Keratinocyte (primary cell): Measurements from ENCODE around the gene CNNM4. TPM values are rescaled to one million over a fixed set of nuclear protein-coding genes. Genes with fewer than 3 reads are reported as not detected.

Experiments
- DNase-seq: peaks from one replicate; pipeline ENCODE4 v3.0.0-alpha.2; 2011; ENCODE audit warnings: low read depth, missing footprints, low spot score
- FAIRE-seq: peaks from 2 replicates; lab custom pipeline; 2011; peaks lifted over from hg19 to GRCh38; lab: Jason Lieb, UNC
- H2AFZ ChIP-seq: 2 replicates; pipeline ENCODE4 v1.6.0; 2012; ENCODE audit warnings: low read length, control low read depth, inconsistent platforms; ENCODE audit not compliant: control insufficient read depth
- H3K27ac ChIP-seq: 2 replicates; pipeline ENCODE4 v1.5.1; 2011; ENCODE audit warnings: low read length; ENCODE audit not compliant: control insufficient read depth, insufficient read depth
- H3K27me3 ChIP-seq: 3 replicates; pipeline ENCODE4 v1.6.0; 2011; ENCODE audit warnings: low read length; ENCODE audit not compliant: control insufficient read depth, insufficient read depth; ENCODE audit errors: extremely low read depth
- H3K36me3 ChIP-seq, 2 experiments: 2 replicates in 1 of 2; 3 replicates in 1 of 2; pipeline ENCODE4 v1.5.1; 2011; ENCODE audit warnings: low read length in 2 of 2, mild to moderate bottlenecking in 1 of 2; ENCODE audit not compliant: control insufficient read depth in 2 of 2, insufficient read depth in 2 of 2; ENCODE audit errors: extremely low read depth in 1 of 2
- H3K4me1 ChIP-seq: 3 replicates; pipeline ENCODE4 v1.5.1; 2011; ENCODE audit warnings: low read length; ENCODE audit not compliant: control insufficient read depth, insufficient read depth; ENCODE audit errors: extremely low read depth
- H3K4me2 ChIP-seq: 3 replicates; pipeline ENCODE4 v1.6.0; 2011; ENCODE audit warnings: low read depth, low read length; ENCODE audit not compliant: control insufficient read depth, insufficient read depth; ENCODE audit errors: extremely low read depth
- H3K4me3 ChIP-seq, 3 experiments: fragments of 200-600 bp in 1 of 3; sonication (generic) in 1 of 3; 2 replicates in 2 of 3; 3 replicates in 1 of 3; pipeline ENCODE4 v1.5.1; 2011 to 2016; ENCODE audit warnings: low read length in 3 of 3, mild to moderate bottlenecking in 3 of 3, control low read depth in 2 of 3, inconsistent platforms in 1 of 3, low read depth in 1 of 3, mixed read lengths in 1 of 3, mixed run types in 1 of 3, moderate library complexity in 1 of 3; ENCODE audit not compliant: control insufficient read depth in 2 of 3, insufficient read depth in 2 of 3; ENCODE audit errors: extremely low read depth in 1 of 3
- H3K79me2 ChIP-seq: 2 replicates; pipeline ENCODE4 v1.6.0; 2012; ENCODE audit warnings: low read length; ENCODE audit not compliant: control insufficient read depth, insufficient read depth
- H3K9ac ChIP-seq: 3 replicates; pipeline ENCODE4 v1.6.0; 2011; ENCODE audit warnings: low read length; ENCODE audit not compliant: control insufficient read depth, insufficient read depth; ENCODE audit errors: extremely low read depth
- H3K9me1 ChIP-seq: 3 replicates; pipeline ENCODE4 v1.6.0; 2011; ENCODE audit warnings: low read length; ENCODE audit not compliant: control insufficient read depth, insufficient read depth; ENCODE audit errors: extremely low read depth
- H3K9me3 ChIP-seq: 2 replicates; pipeline ENCODE4 v1.5.1; 2012; ENCODE audit warnings: low read depth, low read length; ENCODE audit not compliant: control insufficient read depth
- H4K20me1 ChIP-seq: 3 replicates; pipeline ENCODE4 v1.6.0; 2011; ENCODE audit warnings: low read length; ENCODE audit not compliant: control insufficient read depth, insufficient read depth; ENCODE audit errors: extremely low read depth
- CTCF ChIP-seq, 3 experiments: IDR thresholded peaks in 1 of 3; conservative IDR thresholded peaks in 1 of 3; optimal IDR thresholded peaks in 1 of 3; 2 replicates in 2 of 3; 3 replicates in 1 of 3; pipeline versions ENCODE3 to v1.5.1; 2011; ENCODE audit warnings: low read length in 3 of 3, mild to moderate bottlenecking in 3 of 3, moderate library complexity in 2 of 3, control low read depth in 1 of 3, inconsistent platforms in 1 of 3; ENCODE audit not compliant: insufficient read depth in 2 of 3; ENCODE audit errors: extremely low read depth in 1 of 3
- EZH2 ChIP-seq: IDR thresholded peaks from one replicate; pipeline ENCODE4 v1.6.1; 2012; ENCODE audit warnings: inconsistent platforms, mild to moderate bottlenecking, low read length, moderate library complexity
- dilution Hi-C: fragments of 300-500 bp; cut with MboI; formaldehyde crosslinking; loops from one replicate; pipeline ENCODE4 v1.7.0; 2020; ENCODE audit warnings: low sequenced_read_pairs; ENCODE audit not compliant: extremely low pct_ligation_motif_present
- polyA plus RNA-seq, 5 experiments: library from polyadenylated mRNA; depleted of rRNA in 3 of 5; stranded (reverse) in 3 of 5; stranded (forward) in 1 of 5; unstranded in 1 of 5; fragments of >200 nt; gene quantifications; 1 replicate in 1 of 5; 2 replicates in 3 of 5; 3 replicates in 1 of 5; pipeline versions ENCODE4 v1.2.1 to v1.2.3, GENCODE V29; 2011 to 2012; ENCODE audit warnings: missing spikeins in 2 of 5, low read depth in 1 of 5, low replicate concordance in 1 of 5

The CNNM4 gene
- polyA plus RNA-seq, 1 donor (not counting 4 experiments of a cell fraction or from before 2014, with no cell fraction given) = 4.4 TPM

GRCh38 chr2:96811917-96812316 is 51.2 kb downstream of the CNNM4 start:
- Histone ChIP-seq H3K79me2 (no peaks in the 10 kb centered on the region), H3K4me2 (no peak overlapping the region), H3K4me1 (peaks cover 5% of the 10 kb centered on the region), H3K9me3 (no peaks in the 10 kb centered on the region), H3K27me3 (no peaks in the 10 kb centered on the region), H4K20me1 (no peaks in the 10 kb centered on the region), H2AFZ (no peak overlapping the region), H3K9me1 (no peaks in the 10 kb centered on the region), H3K36me3 (peaks cover 0 to 3% of the 10 kb centered on the region in 2 experiments), H3K9ac (no peak overlapping the region), H3K4me3 (no peak overlapping the region), H3K27ac (no peak overlapping the region)
- no peak for DNase-seq
- TF ChIP-seq EZH2 (no peak), CTCF (optimal IDR thresholded peaks at IDR 0.05 in 1 of 3, IDR thresholded peaks at IDR 0.05 in 1 of 3, conservative IDR thresholded peaks at IDR 0.05 in 1 of 3; ENCODE audit: extremely low read depth in 1 of 3, insufficient read depth in 2 of 3, low read length in 3 of 3) (no peak)
- dilution Hi-C loops = no loop called here
- no peak for FAIRE-seq

DNA sequence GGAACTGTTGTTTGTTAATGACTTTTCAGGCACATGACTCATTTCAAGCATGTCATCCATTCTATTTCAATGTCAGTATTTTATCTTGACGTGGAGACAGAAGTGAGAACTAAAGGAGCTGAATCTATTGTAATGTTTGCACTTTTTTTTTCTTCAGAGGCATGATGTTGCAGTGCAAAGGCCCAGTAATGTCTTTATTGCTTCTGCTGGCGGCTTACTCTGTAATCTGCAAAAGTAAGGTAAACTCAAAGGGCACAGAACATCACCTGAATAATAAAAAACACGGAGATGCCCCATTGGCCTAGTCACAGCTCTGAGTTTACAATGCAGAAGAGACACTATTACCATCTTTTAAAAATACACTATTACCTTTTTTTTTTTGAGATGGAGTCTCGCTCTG is 53.0 kb downstream of the CNNM4 start:
- Histone ChIP-seq H4K20me1 (peaks cover 3% of the 10 kb centered on the region), H3K9ac (no peak overlapping the region), H3K79me2 (peaks cover 4% of the 10 kb centered on the region), H3K27ac (no peak overlapping the region), H3K4me3 (no peak overlapping the region), H3K27me3 (no peaks in the 10 kb centered on the region), H3K9me3 (no peaks in the 10 kb centered on the region), H3K36me3 (peaks cover 0 to 4% of the 10 kb centered on the region in 2 experiments), H2AFZ (no peak overlapping the region), H3K4me1 (peaks cover 14% of the 10 kb centered on the region), H3K9me1 (no peaks in the 10 kb centered on the region), H3K4me2 (no peak overlapping the region)
- DNase-seq = no peak
- no peak for TF ChIP-seq CTCF (optimal IDR thresholded peaks at IDR 0.05 in 1 of 3, IDR thresholded peaks at IDR 0.05 in 1 of 3, conservative IDR thresholded peaks at IDR 0.05 in 1 of 3; ENCODE audit: extremely low read depth in 1 of 3, insufficient read depth in 2 of 3, low read length in 3 of 3)
- TF ChIP-seq EZH2 = no peak
- dilution Hi-C loops = no loop called here
- no peak for FAIRE-seq
